Thyroid gland (tissue), 4 donors: ENCODE results near the gene BANK1. TPM values are rescaled to one million over a fixed set of nuclear protein-coding genes. Genes with fewer than 3 reads are reported as not detected.
"Not testable (repeated sequence)": the region's sequence is repeated elsewhere in the genome, so short reads cannot be mapped to it uniquely, and the experiment has no call there.

ENCODE experiments used
- DNase-seq, 2 donors: peaks; one replicate each; pipeline ENCODE4 v3.0.0-alpha.2; 2019
- H3K27ac ChIP-seq, 3 donors: fragments of 200-600 bp; sonication (generic); 1 replicate in 2 of 3; 2 replicates in 1 of 3; pipeline ENCODE4 v1.5.1; 2016 to 2019; ENCODE audit warnings: mild to moderate bottlenecking in 1 of 3, moderate library complexity in 1 of 3
- H3K27me3 ChIP-seq: fragments of 200-600 bp; sonication (generic); one replicate; pipeline ENCODE4 v1.5.1; 2019
- H3K36me3 ChIP-seq, 2 donors: fragments of 200-600 bp; sonication (generic); one replicate each; pipeline ENCODE4 v1.5.1; 2016 to 2019
- H3K4me1 ChIP-seq, 2 donors: fragments of 200-600 bp; sonication (generic); one replicate each; pipeline ENCODE4 v1.5.1; 2017 to 2019
- H3K4me3 ChIP-seq, 3 donors: fragments of 200-600 bp; sonication (generic); replicated peaks in 1 of 3; 1 replicate in 2 of 3; 2 replicates in 1 of 3; pipeline ENCODE4 v1.5.1; 2016; ENCODE audit warnings: mild to moderate bottlenecking in 1 of 3
- H3K9me3 ChIP-seq: fragments of 200-600 bp; sonication (generic); one replicate; pipeline ENCODE4 v1.5.1; 2017
- POLR2A ChIP-seq, 2 donors: fragments of 450-650 bp; IDR thresholded peaks; one replicate each; pipeline ENCODE4 v1.6.1; 2017; ENCODE audit warnings: antibody characterized with exemption in 2 of 2, mild to moderate bottlenecking in 2 of 2, moderate library complexity in 1 of 2
- WGBS, 2 donors: methylation state at CpG; one replicate each; pipeline ENCODE4 v1.1.5; 2017; 5-methylcytosine and 5-hydroxymethylcytosine counted together
- intact Hi-C: fragments of 100-400 bp; cut with DNase I; formaldehyde crosslinking; loops from one replicate; pipeline ENCODE4 v1.15.1; 2023
- total RNA-seq, 4 donors: library from RNA; depleted of rRNA; stranded (reverse); fragments of >200 nt; gene quantifications; one replicate each; pipeline ENCODE4 v1.2.3, GENCODE V29; 2016
- TF ChIP-seq, protein P1 (sequence below), 6 experiments: fragments of 200-600 bp in 3 of 6; fragments of 450-650 bp in 3 of 6; sonication (generic) in 3 of 6; IDR thresholded peaks; one replicate each; pipeline ENCODE4 v1.5.1; 2016 to 2019; ENCODE audit warnings: antibody characterized with exemption in 6 of 6, mild to moderate bottlenecking in 2 of 6, inconsistent platforms in 1 of 6, moderate library complexity in 1 of 6

The BANK1 gene
- total RNA-seq, 4 donors from 2014 or later: 15.5 to 22.8 (median 20.3) TPM

DNA sequence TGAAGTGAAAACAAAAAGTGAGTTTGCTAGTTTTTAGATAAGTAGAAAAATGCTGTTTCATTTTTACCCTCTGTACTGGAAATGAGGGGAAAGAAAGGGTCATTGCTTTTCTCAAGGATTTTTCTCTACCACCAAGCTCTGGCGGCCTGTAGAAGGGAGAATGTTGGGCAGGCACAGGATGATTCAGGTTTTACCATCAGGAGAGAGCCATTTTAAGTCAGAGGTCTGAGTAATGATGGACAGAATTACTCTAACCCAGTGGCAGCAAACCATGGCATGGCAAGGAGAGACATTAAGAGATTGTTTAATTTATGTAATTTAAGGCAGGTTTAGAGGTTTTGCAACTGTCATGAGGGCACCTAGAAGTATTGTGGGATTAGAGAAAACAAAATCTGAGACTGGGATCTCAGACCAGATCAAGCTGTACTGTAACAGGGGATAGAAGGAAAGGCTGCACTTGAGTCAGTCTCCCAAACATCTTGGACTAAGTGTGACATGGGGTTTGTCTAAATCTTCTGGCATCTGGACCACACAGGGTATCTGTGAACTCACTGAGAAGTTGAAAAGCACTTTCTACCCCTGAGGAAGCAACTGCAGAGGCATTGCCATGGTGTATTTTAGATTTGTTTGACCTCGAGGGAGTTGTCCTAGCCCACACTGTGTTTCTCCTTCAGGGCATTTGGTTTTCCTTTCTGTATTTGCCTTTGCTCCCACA, 81.6 kb downstream of the BANK1 start:
- DNase-seq: no peak
- intact Hi-C loops: no loop called here
- no peak for TF ChIP-seq POLR2A (IDR thresholded peaks at IDR 0.05)
- TF ChIP-seq, protein P1, sequence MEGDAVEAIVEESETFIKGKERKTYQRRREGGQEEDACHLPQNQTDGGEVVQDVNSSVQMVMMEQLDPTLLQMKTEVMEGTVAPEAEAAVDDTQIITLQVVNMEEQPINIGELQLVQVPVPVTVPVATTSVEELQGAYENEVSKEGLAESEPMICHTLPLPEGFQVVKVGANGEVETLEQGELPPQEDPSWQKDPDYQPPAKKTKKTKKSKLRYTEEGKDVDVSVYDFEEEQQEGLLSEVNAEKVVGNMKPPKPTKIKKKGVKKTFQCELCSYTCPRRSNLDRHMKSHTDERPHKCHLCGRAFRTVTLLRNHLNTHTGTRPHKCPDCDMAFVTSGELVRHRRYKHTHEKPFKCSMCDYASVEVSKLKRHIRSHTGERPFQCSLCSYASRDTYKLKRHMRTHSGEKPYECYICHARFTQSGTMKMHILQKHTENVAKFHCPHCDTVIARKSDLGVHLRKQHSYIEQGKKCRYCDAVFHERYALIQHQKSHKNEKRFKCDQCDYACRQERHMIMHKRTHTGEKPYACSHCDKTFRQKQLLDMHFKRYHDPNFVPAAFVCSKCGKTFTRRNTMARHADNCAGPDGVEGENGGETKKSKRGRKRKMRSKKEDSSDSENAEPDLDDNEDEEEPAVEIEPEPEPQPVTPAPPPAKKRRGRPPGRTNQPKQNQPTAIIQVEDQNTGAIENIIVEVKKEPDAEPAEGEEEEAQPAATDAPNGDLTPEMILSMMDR (IDR thresholded peaks at IDR 0.05): no peak
- 89 to 93% methylated on average over 2 of the region's 2 CpGs for WGBS, 2 donors
- no peak overlapping the region for H3K4me3 ChIP-seq
- H3K27me3 ChIP-seq: no peaks in the 10 kb centered on the region
- H3K36me3 ChIP-seq: no peaks in the 10 kb centered on the region
- H3K27ac ChIP-seq: no peak overlapping the region
- H3K4me1 ChIP-seq: no peaks in the 10 kb centered on the region
- no peaks in the 10 kb centered on the region for H3K9me3 ChIP-seq

DNA sequence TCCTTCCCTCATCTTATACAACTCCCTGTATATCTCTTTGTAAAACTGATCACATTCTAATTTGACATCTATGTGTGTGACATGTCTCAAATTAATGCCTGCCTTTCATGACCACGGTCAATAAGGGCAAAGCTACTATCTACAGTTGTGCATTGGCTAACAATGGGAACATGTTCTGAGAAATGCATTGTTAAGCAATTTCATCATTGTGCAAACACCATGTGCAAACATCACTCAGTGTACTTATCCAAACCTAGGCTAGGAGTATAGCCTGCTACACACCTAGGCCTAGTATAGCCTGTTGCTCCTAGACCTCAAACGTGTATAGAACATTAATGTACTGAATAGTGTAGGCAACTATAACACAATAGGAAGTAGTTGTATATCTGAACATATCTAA, 95.0 kb downstream of the BANK1 start:
- Histone ChIP-seq H3K27ac (no peak overlapping the region), H3K9me3 (no peaks in the 10 kb centered on the region), H3K4me1 (no peaks in the 10 kb centered on the region), H3K4me3 (no peak overlapping the region), H3K36me3 (no peaks in the 10 kb centered on the region), H3K27me3 (no peaks in the 10 kb centered on the region)
- TF ChIP-seq, protein P1 (IDR thresholded peaks at IDR 0.05): no peak
- TF ChIP-seq POLR2A (IDR thresholded peaks at IDR 0.05): no peak
- intact Hi-C loops: no loop called here
- no peak for DNase-seq
- 68 to 97% methylated on average over 2 of the region's 2 CpGs for WGBS, 2 donors

DNA sequence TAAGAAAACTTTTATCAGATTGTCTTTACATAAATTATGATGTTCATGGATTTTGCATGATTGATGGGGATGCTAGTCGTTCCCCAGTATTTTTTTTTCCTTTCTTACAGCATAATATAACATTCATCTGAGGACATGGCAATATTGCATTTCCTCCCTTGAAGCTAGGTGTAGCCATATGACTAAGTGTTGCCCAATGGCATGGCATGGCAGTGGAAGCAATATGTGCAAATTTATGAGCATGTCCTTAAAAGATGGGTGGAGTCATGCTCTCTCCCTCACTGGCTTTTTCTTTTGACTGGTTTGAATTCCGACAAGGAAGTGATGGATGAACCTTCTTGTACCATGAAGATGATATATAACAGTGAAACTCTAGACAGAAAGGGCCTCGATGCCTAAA, 96.3 kb downstream of the BANK1 start:
- no peak overlapping the region for H3K27ac ChIP-seq

DNA sequence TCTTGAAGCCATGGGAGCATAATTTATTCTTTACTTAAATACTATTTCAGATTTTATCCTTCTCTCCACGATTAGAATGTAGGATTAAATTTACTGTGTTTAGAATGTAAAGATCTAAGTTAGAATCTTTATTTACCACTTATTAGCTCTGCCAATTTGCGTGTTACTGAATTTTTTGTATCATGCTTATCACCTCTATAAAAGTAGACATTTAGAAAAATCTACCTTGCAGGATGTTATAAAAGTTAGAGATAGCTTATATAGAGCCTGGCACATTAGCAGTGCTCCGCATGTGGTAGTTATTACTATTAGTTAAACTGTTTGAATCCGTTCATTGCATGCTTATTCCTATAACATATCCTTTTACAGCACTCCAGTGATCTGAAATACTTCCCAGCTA, 97.9 kb downstream of the BANK1 start:
- no peak for TF ChIP-seq POLR2A (IDR thresholded peaks at IDR 0.05)
- TF ChIP-seq, protein P1 (IDR thresholded peaks at IDR 0.05): no peak
- no peak overlapping the region for H3K4me3 ChIP-seq
- H3K27me3 ChIP-seq: no peaks in the 10 kb centered on the region
- H3K27ac ChIP-seq: no peak overlapping the region
- no peaks in the 10 kb centered on the region for H3K9me3 ChIP-seq
- 89% methylated on average over 4 of the region's 4 CpGs for WGBS, 2 donors
- no peaks in the 10 kb centered on the region for H3K36me3 ChIP-seq
- no peaks in the 10 kb centered on the region for H3K4me1 ChIP-seq
- DNase-seq: no peak
- intact Hi-C loops: no loop called here

More for the DNA sequence above, 96.3 kb downstream of the BANK1 start:
- no peaks in the 10 kb centered on the region for H3K27me3 ChIP-seq
- H3K4me1 ChIP-seq: no peaks in the 10 kb centered on the region
- DNase-seq: no peak
- TF ChIP-seq, protein P1 (IDR thresholded peaks at IDR 0.05): no peak
- TF ChIP-seq POLR2A (IDR thresholded peaks at IDR 0.05): no peak
- H3K4me3 ChIP-seq: no peak overlapping the region
- 88 to 93% methylated on average over 3 of the region's 3 CpGs for WGBS, 2 donors
- no peaks in the 10 kb centered on the region for H3K36me3 ChIP-seq
- H3K9me3 ChIP-seq: no peaks in the 10 kb centered on the region
- intact Hi-C loops: no loop called here

DNA sequence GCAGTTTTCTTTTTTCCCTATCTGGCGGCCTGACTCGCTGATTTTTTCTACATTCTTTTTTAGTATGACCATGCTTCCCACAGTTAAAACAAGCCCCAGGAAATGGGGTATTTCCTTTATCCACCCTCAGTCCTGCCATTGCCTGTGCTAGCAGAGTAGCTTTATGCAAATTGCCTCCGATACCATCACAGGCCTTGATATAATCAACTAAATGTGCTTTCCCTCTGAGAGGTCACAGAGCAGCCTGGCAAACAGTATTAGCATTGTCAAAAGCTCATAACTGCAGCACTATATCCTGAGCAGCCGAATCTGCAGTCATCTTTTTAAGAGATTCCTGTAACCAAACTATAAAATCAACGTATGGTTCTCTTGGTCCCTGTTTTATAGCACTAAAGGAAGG, 115.0 kb downstream of the BANK1 start:
- H3K27me3 ChIP-seq, intact Hi-C loops, DNase-seq, H3K4me3 ChIP-seq, H3K4me1 ChIP-seq, H3K27ac ChIP-seq, H3K9me3 ChIP-seq, H3K36me3 ChIP-seq: not testable (repeated sequence)
- WGBS, 2 donors: 74 to 78% methylated on average over 5 of the region's 5 CpGs
